SK-N-SH (cell line): ENCODE measurements around the gene SP140. TPM values are rescaled to one million over a fixed set of nuclear protein-coding genes. Genes with fewer than 3 reads are reported as not detected.

Experiments used
- CTCF ChIA-PET: fragments of 300-600, 350-600 bp; formaldehyde crosslinking; extraction: SDS; loops from one replicate; lab custom pipeline; 2021; lab: Yijun Ruan, JAX
- POLR2A ChIA-PET: fragments of 350-600 bp; sonication (Branson Sonifier 250); formaldehyde crosslinking; extraction: SDS; loops from one replicate; lab custom pipeline; 2020; ENCODE audit warnings: antibody characterized with exemption, inconsistent platforms; lab: Yijun Ruan, JAX
- DNase-seq: peaks from one replicate; pipeline ENCODE4 v3.0.0; 2012
- H2AFZ ChIP-seq: fragments of 200-600 bp; sonication (generic); 2 replicates; pipeline ENCODE4 v1.8.1; 2016; ENCODE audit warnings: antibody characterized with exemption, mild to moderate bottlenecking, low read depth
- H3F3A ChIP-seq: fragments of 200-600 bp; sonication (generic); replicated peaks from 2 replicates; pipeline ENCODE3; 2016; ENCODE audit warnings: antibody characterized with exemption, mild to moderate bottlenecking; ENCODE audit not compliant: insufficient read depth
- H3K27ac ChIP-seq, 2 experiments: fragments of 200-500 bp in 1 of 2; fragments of 200-600 bp in 1 of 2; sonication (Bioruptor generic) in 1 of 2; sonication (generic), shearing (Covaris generic) in 1 of 2; 2 replicates each; pipeline versions ENCODE4 v1.5.1 to v1.6.1; 2014 to 2016; ENCODE audit warnings: low read depth in 2 of 2, inconsistent platforms in 1 of 2, low read length in 1 of 2, mild to moderate bottlenecking in 1 of 2, mixed read lengths in 1 of 2
- H3K27me3 ChIP-seq: fragments of 200-600 bp; sonication (generic), shearing (Covaris generic); 2 replicates; pipeline ENCODE4 v1.6.1; 2016; ENCODE audit warnings: mixed run types; ENCODE audit not compliant: insufficient read depth
- H3K36me3 ChIP-seq, 2 experiments: fragments of 200-500 bp in 1 of 2; fragments of 200-600 bp in 1 of 2; sonication (Bioruptor generic) in 1 of 2; sonication (generic) in 1 of 2; replicated peaks in 1 of 2; 2 replicates each; pipeline versions ENCODE3 to v1.5.1; 2014 to 2016; ENCODE audit warnings: low read length in 1 of 2, mild to moderate bottlenecking in 1 of 2; ENCODE audit not compliant: insufficient read depth in 2 of 2, control insufficient read depth in 1 of 2
- H3K4me1 ChIP-seq, 2 experiments: fragments of 200-500 bp in 1 of 2; fragments of 200-600 bp in 1 of 2; sonication (Bioruptor generic) in 1 of 2; sonication (generic), shearing (Covaris generic) in 1 of 2; 2 replicates each; pipeline versions ENCODE4 v1.5.1 to v1.6.1; 2014 to 2016; ENCODE audit warnings: low read depth in 1 of 2, low read length in 1 of 2, mixed run types in 1 of 2; ENCODE audit not compliant: insufficient read depth in 2 of 2, control insufficient read depth in 1 of 2
- H3K4me2 ChIP-seq: fragments of 200-600 bp; sonication (generic), shearing (Covaris generic); 2 replicates; pipeline ENCODE4 v1.6.1; 2017; ENCODE audit warnings: mixed run types
- H3K4me3 ChIP-seq, 2 experiments: fragments of 200-500 bp in 1 of 2; fragments of 200-600 bp in 1 of 2; sonication (Bioruptor generic) in 1 of 2; sonication (generic), shearing (Covaris generic) in 1 of 2; 2 replicates each; pipeline versions ENCODE4 v1.5.1 to v1.8.1; 2014 to 2016; ENCODE audit warnings: low read depth in 2 of 2, inconsistent platforms in 1 of 2, low read length in 1 of 2, mild to moderate bottlenecking in 1 of 2, mixed read lengths in 1 of 2, moderate library complexity in 1 of 2
- H3K79me2 ChIP-seq: fragments of 200-600 bp; sonication (generic); 2 replicates; pipeline ENCODE4 v1.8.1; 2017; ENCODE audit warnings: mild to moderate bottlenecking; ENCODE audit not compliant: insufficient read depth
- H3K9ac ChIP-seq: fragments of 200-600 bp; sonication (generic); 2 replicates; pipeline ENCODE4 v1.6.1; 2017; ENCODE audit warnings: mixed run types
- H3K9me2 ChIP-seq: fragments of 200-600 bp; sonication (generic); 2 replicates; pipeline ENCODE4 v1.6.1; 2017; ENCODE audit warnings: mixed run types
- H3K9me3 ChIP-seq: fragments of 200-600 bp; sonication (generic); 2 replicates; pipeline ENCODE4 v1.6.1; 2017; ENCODE audit warnings: mixed run types, mild to moderate bottlenecking, moderate library complexity
- H4K20me1 ChIP-seq: fragments of 200-600 bp; sonication (generic); 2 replicates; pipeline ENCODE4 v1.6.1; 2017; ENCODE audit warnings: mild to moderate bottlenecking, mixed run types; ENCODE audit not compliant: insufficient read depth
- EZH2phosphoT487 ChIP-seq: fragments of 200-600 bp; sonication (generic); IDR thresholded peaks from 2 replicates; pipeline ENCODE4 v1.6.1; 2017; ENCODE audit warnings: low read depth, mixed run types, mild to moderate bottlenecking, antibody characterized with exemption, moderate library complexity, borderline replicate concordance
- GABPA ChIP-seq: IDR thresholded peaks from 2 replicates; pipeline ENCODE4 v1.4.0; 2012; ENCODE audit warnings: low read depth, mild to moderate bottlenecking
- MEF2A ChIP-seq: IDR thresholded peaks from 2 replicates; pipeline ENCODE4 v1.4.0; 2012; ENCODE audit warnings: low read depth, borderline replicate concordance
- RCOR1 ChIP-seq: fragments of 150-350 bp; IDR thresholded peaks from 2 replicates; pipeline ENCODE4 v1.6.1; 2017; ENCODE audit warnings: antibody characterized with exemption, low read length
- SIN3A ChIP-seq: IDR thresholded peaks from 2 replicates; pipeline ENCODE4 v1.6.1; 2012; ENCODE audit warnings: low read depth, mild to moderate bottlenecking, low read length, moderate library complexity, borderline replicate concordance
- SMC3 ChIP-seq: IDR thresholded peaks from 2 replicates; pipeline ENCODE4 v1.6.1; 2012; ENCODE audit warnings: low read depth, low read length, improper control_type of control experiment
- TAF1 ChIP-seq: IDR thresholded peaks from 2 replicates; pipeline ENCODE4 v1.6.1; 2012; ENCODE audit warnings: low read depth, mild to moderate bottlenecking, low read length, moderate library complexity, borderline replicate concordance
- WGBS: methylation state at CpG from one replicate; pipeline ENCODE4 v1.1.6; 2017; ENCODE audit warnings: low lambda C conversion rate; 5-methylcytosine and 5-hydroxymethylcytosine counted together
- polyA plus RNA-seq, 3 experiments: library from polyadenylated mRNA; depleted of rRNA; stranded (reverse); fragments of >200 nt; gene quantifications; 2 replicates each; pipeline ENCODE4 v1.2.3, GENCODE V29; 2012
- TF ChIP-seq, protein P1 (sequence below): IDR thresholded peaks from 2 replicates; pipeline ENCODE4 v1.6.1; 2012; ENCODE audit warnings: mild to moderate bottlenecking, low read depth, low read length, moderate library complexity

Gene SP140
- polyA plus RNA-seq, 1 of the 3 experiments (the other 2 are of a cell fraction) = 0.71 TPM

DNA sequence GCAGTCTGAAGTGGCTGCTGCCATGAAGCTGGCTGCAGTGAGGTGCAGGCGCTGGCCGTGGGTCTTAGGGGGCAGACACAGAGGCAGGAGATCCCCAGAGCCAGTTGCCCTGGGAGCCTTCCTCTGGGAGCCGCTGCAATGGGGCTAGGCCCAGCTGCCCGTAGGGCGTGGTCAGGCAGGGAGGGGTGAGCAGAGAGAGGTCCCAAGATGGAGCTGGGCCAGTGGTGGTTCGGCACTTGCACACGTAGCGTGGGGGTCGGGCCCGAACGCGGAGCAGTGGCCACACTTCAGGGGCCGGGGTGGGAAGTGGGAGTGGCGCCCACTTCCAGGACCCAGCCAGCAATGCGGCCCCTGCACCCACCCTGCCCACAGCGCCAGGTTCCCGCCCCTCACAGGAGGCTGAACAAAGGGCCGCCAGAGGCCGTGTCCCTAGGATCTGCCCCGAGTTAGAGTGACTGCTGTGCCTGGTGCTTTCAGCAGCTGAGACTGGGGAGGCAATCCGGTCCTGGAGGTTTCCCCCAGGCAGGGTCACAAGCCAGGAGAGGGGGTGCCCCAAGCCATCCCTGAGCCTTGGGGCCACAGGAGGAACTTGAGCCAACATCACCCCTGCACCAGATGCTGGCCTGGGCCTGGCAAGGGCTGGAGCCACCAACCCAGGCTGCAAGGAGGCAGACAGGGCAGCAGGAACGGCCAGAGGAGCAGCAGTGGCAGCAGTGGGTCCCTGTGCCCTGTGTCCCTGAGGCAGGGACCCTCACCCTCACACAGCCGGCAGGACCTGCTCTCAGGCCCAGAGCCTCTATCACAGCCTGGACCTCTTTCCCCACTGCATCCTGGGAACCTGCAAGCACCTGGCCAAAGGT is 80.1 kb downstream of the SP140 start:
- Histone ChIP-seq H3K9ac (no peak overlapping the region), H3K9me2 (no peaks in the 10 kb centered on the region), H2AFZ (no peak overlapping the region), H3K27ac (no peak overlapping the region), H3K4me2 (no peak overlapping the region), H3K79me2 (no peaks in the 10 kb centered on the region), H3K4me3 (no peak overlapping the region), H3F3A (no peaks in the 10 kb centered on the region), H3K36me3 (no peaks in the 10 kb centered on the region), H3K4me1 (no peaks in the 10 kb centered on the region), H4K20me1 (no peaks in the 10 kb centered on the region), H3K27me3 (no peaks in the 10 kb centered on the region), H3K9me3 (no peaks in the 10 kb centered on the region; the same call in 1 of the 2 replicates)
- ChIA-PET CTCF (no interaction called here), POLR2A (no interaction called here)
- TF ChIP-seq GABPA (no peak), SMC3 (no peak), MEF2A (no peak), SIN3A (no peak)
- no peak for DNase-seq
- WGBS = 35% methylated on average over 2 of the region's 23 CpGs

DNA sequence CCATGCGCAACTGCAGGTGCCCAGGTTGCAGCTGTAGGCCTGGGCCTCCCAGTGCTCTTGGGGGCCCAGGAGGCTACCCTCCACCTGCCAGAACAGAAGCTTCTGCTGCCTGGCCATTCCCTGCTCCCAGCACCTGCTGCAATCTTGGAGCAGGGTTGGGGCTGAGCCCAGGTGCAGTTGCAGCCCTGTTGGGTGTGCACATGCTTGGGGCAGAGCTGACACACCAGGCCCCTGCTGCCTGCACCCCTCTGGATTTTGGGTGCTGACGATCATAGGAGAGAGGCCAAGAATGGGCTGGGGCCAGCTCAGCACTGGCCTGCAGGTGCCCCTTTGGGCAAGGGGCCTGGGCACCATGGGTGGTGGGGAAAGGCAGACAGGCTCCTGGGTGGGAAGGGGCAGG is 80.9 kb downstream of the SP140 start:
- no peaks in the 10 kb centered on the region for H3K36me3 ChIP-seq
- H3K4me2 ChIP-seq = no peak overlapping the region
- no peak overlapping the region for H3K27ac ChIP-seq
- WGBS = no CpG with 5 or more reads among the region's 2 CpGs
- H3K4me1 ChIP-seq = no peaks in the 10 kb centered on the region
- POLR2A ChIA-PET = no interaction called here
- H3K9me3 ChIP-seq = no peaks in the 10 kb centered on the region; the same call in 1 of the 2 replicates
- H3K27me3 ChIP-seq = no peaks in the 10 kb centered on the region
- no peak overlapping the region for H3K9ac ChIP-seq
- no peaks in the 10 kb centered on the region for H4K20me1 ChIP-seq
- no peak overlapping the region for H2AFZ ChIP-seq
- TF ChIP-seq RCOR1 (no peak), TAF1 (no peak), EZH2phosphoT487 (no peak)
- TF ChIP-seq, protein P1, sequence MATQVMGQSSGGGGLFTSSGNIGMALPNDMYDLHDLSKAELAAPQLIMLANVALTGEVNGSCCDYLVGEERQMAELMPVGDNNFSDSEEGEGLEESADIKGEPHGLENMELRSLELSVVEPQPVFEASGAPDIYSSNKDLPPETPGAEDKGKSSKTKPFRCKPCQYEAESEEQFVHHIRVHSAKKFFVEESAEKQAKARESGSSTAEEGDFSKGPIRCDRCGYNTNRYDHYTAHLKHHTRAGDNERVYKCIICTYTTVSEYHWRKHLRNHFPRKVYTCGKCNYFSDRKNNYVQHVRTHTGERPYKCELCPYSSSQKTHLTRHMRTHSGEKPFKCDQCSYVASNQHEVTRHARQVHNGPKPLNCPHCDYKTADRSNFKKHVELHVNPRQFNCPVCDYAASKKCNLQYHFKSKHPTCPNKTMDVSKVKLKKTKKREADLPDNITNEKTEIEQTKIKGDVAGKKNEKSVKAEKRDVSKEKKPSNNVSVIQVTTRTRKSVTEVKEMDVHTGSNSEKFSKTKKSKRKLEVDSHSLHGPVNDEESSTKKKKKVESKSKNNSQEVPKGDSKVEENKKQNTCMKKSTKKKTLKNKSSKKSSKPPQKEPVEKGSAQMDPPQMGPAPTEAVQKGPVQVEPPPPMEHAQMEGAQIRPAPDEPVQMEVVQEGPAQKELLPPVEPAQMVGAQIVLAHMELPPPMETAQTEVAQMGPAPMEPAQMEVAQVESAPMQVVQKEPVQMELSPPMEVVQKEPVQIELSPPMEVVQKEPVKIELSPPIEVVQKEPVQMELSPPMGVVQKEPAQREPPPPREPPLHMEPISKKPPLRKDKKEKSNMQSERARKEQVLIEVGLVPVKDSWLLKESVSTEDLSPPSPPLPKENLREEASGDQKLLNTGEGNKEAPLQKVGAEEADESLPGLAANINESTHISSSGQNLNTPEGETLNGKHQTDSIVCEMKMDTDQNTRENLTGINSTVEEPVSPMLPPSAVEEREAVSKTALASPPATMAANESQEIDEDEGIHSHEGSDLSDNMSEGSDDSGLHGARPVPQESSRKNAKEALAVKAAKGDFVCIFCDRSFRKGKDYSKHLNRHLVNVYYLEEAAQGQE = no peak
- H3F3A ChIP-seq = no peaks in the 10 kb centered on the region
- CTCF ChIA-PET = no interaction called here
- no peak for DNase-seq
- no peak overlapping the region for H3K4me3 ChIP-seq
- no peaks in the 10 kb centered on the region for H3K9me2 ChIP-seq
- H3K79me2 ChIP-seq = no peaks in the 10 kb centered on the region
